Tibial nerve (tissue), 4 donors: ENCODE data around the gene MCC.

ENCODE experiments used
- CTCF ChIP-seq, 5 experiments: fragments of 200-600 bp in 3 of 5; fragments of 450-650 bp in 2 of 5; sonication (generic) in 3 of 5; IDR thresholded peaks; one replicate each; pipeline ENCODE4 v1.5.1; 2016 to 2019; ENCODE audit warnings: antibody characterized with exemption in 5 of 5, mild to moderate bottlenecking in 3 of 5, moderate library complexity in 2 of 5
- EP300 ChIP-seq, 2 donors: sonication (generic); formaldehyde crosslinking; IDR thresholded peaks; one replicate each; pipeline ENCODE4 v1.6.1; 2017; ENCODE audit warnings: antibody characterized with exemption in 2 of 2, mild to moderate bottlenecking in 1 of 2

DNA sequence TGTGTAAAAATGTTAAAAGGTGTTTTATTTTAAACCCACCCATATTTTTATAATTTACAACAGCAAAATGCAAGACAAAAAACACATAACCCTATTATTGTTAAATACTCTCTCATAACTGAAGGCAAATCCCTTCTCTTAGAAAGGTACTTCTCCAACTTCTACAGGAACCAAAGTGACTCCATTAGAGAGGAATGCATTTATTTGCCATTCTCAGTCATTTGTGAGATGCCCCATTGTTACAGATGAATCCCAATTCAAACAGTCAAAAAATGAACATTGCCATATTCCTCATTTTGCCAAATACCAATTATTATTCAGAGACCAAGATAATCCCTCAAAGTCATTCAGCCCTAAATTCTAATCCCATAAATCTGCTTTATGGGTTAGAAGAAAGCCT lies 229.2 kb downstream of the MCC start:
- TF ChIP-seq CTCF (IDR thresholded peaks at IDR 0.05) (no peak), EP300 (IDR thresholded peaks at IDR 0.05) (no peak)
